HepG2 (cell line): ENCODE results near the gene EFNA2. TPM values are rescaled to one million over a fixed set of nuclear protein-coding genes. Genes with fewer than 3 reads are reported as not detected.

Experiments
- AHDC1 ChIP-seq: sonication (generic); formaldehyde crosslinking; IDR thresholded peaks from 2 replicates; pipeline ENCODE4 v1.5.1; 2020; ENCODE audit warnings: mild to moderate bottlenecking, missing genetic modification reagents, borderline replicate concordance
- DBP ChIP-seq: sonication (generic); formaldehyde crosslinking; IDR thresholded peaks from 2 replicates; pipeline ENCODE4 v1.4.0; 2020; ENCODE audit warnings: missing genetic modification reagents; ENCODE audit errors: not compliant biosample characterization
- DMTF1 ChIP-seq: sonication (generic); formaldehyde crosslinking; IDR thresholded peaks from 2 replicates; pipeline ENCODE4 v1.4.0; 2020; ENCODE audit warnings: mild to moderate bottlenecking, missing genetic modification reagents
- GTF2F1 ChIP-seq: fragments of 150-350 bp; IDR thresholded peaks from 2 replicates; pipeline ENCODE4 v1.6.1; 2014; ENCODE audit warnings: low read length
- JARID2 ChIP-seq: sonication (generic); formaldehyde crosslinking; IDR thresholded peaks from 2 replicates; pipeline ENCODE4 v1.8.1; 2023; ENCODE audit warnings: missing genetic modification reagents, inconsistent platforms; ENCODE audit not compliant: insufficient replicate concordance
- LRRFIP1 ChIP-seq: sonication (generic); formaldehyde crosslinking; conservative IDR thresholded peaks from 2 replicates; pipeline ENCODE4 v1.4.0; 2020; ENCODE audit warnings: missing genetic modification reagents
- NKX3-1 ChIP-seq: sonication (generic); formaldehyde crosslinking; IDR thresholded peaks from 2 replicates; pipeline ENCODE4 v1.5.0; 2020; ENCODE audit warnings: missing genetic modification reagents
- PAF1 ChIP-seq: IDR thresholded peaks from 2 replicates; pipeline ENCODE4 v1.6.1; 2016; ENCODE audit warnings: missing genetic modification reagents, missing compliant biosample characterization
- SRSF1 ChIP-seq: fragments of 200-400 bp; formaldehyde crosslinking; optimal IDR thresholded peaks from 2 replicates; pipeline ENCODE3; 2017; ENCODE audit warnings: mild to moderate bottlenecking, low read depth, low read length, moderate library complexity
- ZBTB46 ChIP-seq: sonication (generic); formaldehyde crosslinking; IDR thresholded peaks from 2 replicates; pipeline ENCODE4 v1.4.0; 2020; ENCODE audit warnings: mild to moderate bottlenecking, missing genetic modification reagents, borderline replicate concordance
- ZKSCAN1 ChIP-seq: fragments of 150-350 bp; IDR thresholded peaks from 2 replicates; pipeline ENCODE4 v1.6.1; 2014; ENCODE audit warnings: low read length
- ZNF256 ChIP-seq: sonication (generic); formaldehyde crosslinking; conservative IDR thresholded peaks from 2 replicates; pipeline ENCODE4 v1.4.0; 2020; ENCODE audit warnings: missing genetic modification reagents
- ZNF282 ChIP-seq: fragments of 450-650 bp; IDR thresholded peaks from 2 replicates; pipeline ENCODE4 v1.6.1; 2018; ENCODE audit not compliant: partially characterized antibody
- ZNF317 ChIP-seq: sonication (generic); formaldehyde crosslinking; IDR thresholded peaks from 2 replicates; pipeline ENCODE4 v1.5.0; 2020; ENCODE audit warnings: mild to moderate bottlenecking, missing genetic modification reagents
- ZNF720 ChIP-seq: sonication (generic); formaldehyde crosslinking; IDR thresholded peaks from 2 replicates; pipeline ENCODE4 v1.4.0; 2020; ENCODE audit warnings: missing genetic modification reagents
- ZNF766 ChIP-seq: sonication (generic); formaldehyde crosslinking; IDR thresholded peaks from 2 replicates; pipeline ENCODE4 v1.5.0; 2020; ENCODE audit warnings: missing genetic modification reagents, borderline replicate concordance
- ZNF772 ChIP-seq: sonication (generic); formaldehyde crosslinking; IDR thresholded peaks from 2 replicates; pipeline ENCODE4 v1.5.0; 2020; ENCODE audit warnings: mild to moderate bottlenecking, missing genetic modification reagents
- polyA plus RNA-seq, 8 experiments: library from polyadenylated mRNA; depleted of rRNA in 3 of 8; stranded (reverse) in 7 of 8; unstranded in 1 of 8; fragments of >200 nt; fragmentation: Illumina TruSeq in 4 of 8; extraction: Trizol in 4 of 8; gene quantifications; 2 replicates each; pipeline versions ENCODE4 v1.2.1 to v1.2.3, GENCODE V29; 2011 to 2016; ENCODE audit warnings: low read depth in 4 of 8, missing spikeins in 1 of 8, mixed read lengths in 1 of 8; ENCODE audit not compliant: insufficient read depth in 1 of 8
- total RNA-seq, 5 experiments: library from RNA; depleted of rRNA; stranded (reverse); fragments of >200 nt; fragmentation: Illumina TruSeq; extraction: Trizol; gene quantifications; 2 replicates each; pipeline ENCODE4 v1.2.3, GENCODE V29; 2016; ENCODE audit warnings: low read depth in 1 of 5

The EFNA2 gene
- total and polyA plus RNA-seq, 2 of the 13 experiments (the other 11 are each of a cell fraction or from before 2014, with no cell fraction given): 6.0 to 9.9 TPM

GRCh38 chr19:1248139-1248785 is 37.4 kb upstream of the EFNA2 start, which contains the start of gene MIDN (continued):
- TF ChIP-seq DBP: peak; percentile 33
- peak; percentile 95 for TF ChIP-seq SRSF1
- TF ChIP-seq ZNF317 (CRISPR knock-in tag): peak; percentile 48; the same call in 1 of the 2 replicates
- TF ChIP-seq ZKSCAN1: no peak
- TF ChIP-seq ZNF766 (CRISPR knock-in tag): no peak
- TF ChIP-seq ZNF256 (CRISPR knock-in tag): no peak
- no peak for TF ChIP-seq JARID2 (CRISPR knock-in tag)
- TF ChIP-seq ZNF772 (CRISPR knock-in tag): peak; percentile 11; the same call in 1 of the 2 replicates
- TF ChIP-seq PAF1: no peak
- no peak for TF ChIP-seq NKX3-1 (CRISPR knock-in tag)
- no peak for TF ChIP-seq ZBTB46 (CRISPR knock-in tag)
- TF ChIP-seq LRRFIP1 (CRISPR knock-in tag): no peak
- TF ChIP-seq ZNF282: no peak
- TF ChIP-seq AHDC1 (CRISPR knock-in tag): no peak
- peak; percentile 71; the same call in 1 of the 2 replicates for TF ChIP-seq GTF2F1
- no peak for TF ChIP-seq ZNF720
- TF ChIP-seq DMTF1 (CRISPR knock-in tag): no peak
